Activated CD8-positive, alpha-beta T cell treated with anti-CD3 and anti-CD28 coated beads for 36 hours (primary cell): ENCODE results near the gene DIAPH2. TPM values are rescaled to one million over a fixed set of nuclear protein-coding genes. Genes with fewer than 3 reads are reported as not detected.

ENCODE experiments used
- ATAC-seq: fragments of 200-7000 bp; cut with Tn5 transposase; one replicate; pipeline ENCODE4 v1.10.0; 2021; ENCODE audit warnings: mild to moderate bottlenecking, moderate library complexity
- CTCF ChIA-PET: fragments of 350-600 bp; sonication (Branson Sonifier 250); formaldehyde crosslinking; loops from one replicate; lab custom pipeline; 2021; ENCODE audit warnings: antibody characterized with exemption; lab: Charles Lee
- POLR2A ChIA-PET: fragments of 350-600 bp; sonication (Branson Sonifier 250); formaldehyde crosslinking; loops from one replicate; lab custom pipeline; 2021; ENCODE audit warnings: antibody characterized with exemption; lab: Charles Lee
- DNase-seq: peaks from one replicate; pipeline ENCODE4 v3.0.0-alpha.2; 2020
- H3K27ac Mint-ChIP-seq: one replicate; pipeline ENCODE4 v1.8.0; 2021; ENCODE audit warnings: mild to moderate bottlenecking, mixed read lengths
- H3K27me3 Mint-ChIP-seq: one replicate; pipeline ENCODE4 v1.8.0; 2021; ENCODE audit warnings: mixed read lengths
- H3K36me3 Mint-ChIP-seq: one replicate; pipeline ENCODE4 v1.8.0; 2021; ENCODE audit warnings: low read depth, mixed read lengths
- H3K4me1 Mint-ChIP-seq: one replicate; pipeline ENCODE4 v1.8.0; 2021; ENCODE audit warnings: low read depth, mixed read lengths
- H3K4me3 Mint-ChIP-seq: one replicate; pipeline ENCODE4 v1.8.0; 2021; ENCODE audit warnings: mild to moderate bottlenecking, moderate library complexity, mixed read lengths
- H3K9me3 Mint-ChIP-seq: one replicate; pipeline ENCODE4 v1.8.0; 2021; ENCODE audit warnings: mixed read lengths
- intact Hi-C: fragments of 100-400 bp; cut with micrococcal nuclease; formaldehyde crosslinking; loops from one replicate; pipeline ENCODE4 v1.10.0; 2022
- total RNA-seq, 2 experiments: library from RNA; stranded (reverse); gene quantifications; one replicate each; pipeline ENCODE4 v1.2.3, GENCODE V29; 2021
- TF ChIP-seq, protein P1 (sequence below): fragments of 200-600 bp; IDR thresholded peaks from one replicate; pipeline ENCODE4 v1.8.0; 2022; ENCODE audit warnings: antibody characterized with exemption, mild to moderate bottlenecking

DIAPH2 gene
- total RNA-seq, 2 experiments from 2014 or later, result 8.1 to 8.5 TPM

GRCh38 chrX:97524340-97524739, 839.7 kb downstream of the DIAPH2 start:
- CTCF ChIA-PET, result no interaction called here
- Mint-ChIP-seq H3K9me3 (peaks cover 1% of the 10 kb centered on the region), H3K27me3 (no peaks in the 10 kb centered on the region), H3K36me3 (peaks cover 5% of the 10 kb centered on the region), H3K4me1 (no peaks in the 10 kb centered on the region), H3K4me3 (no peak overlapping the region), H3K27ac (no peak overlapping the region)
- POLR2A ChIA-PET, result no interaction called here
- ATAC-seq (no peak), DNase-seq (no peak)
- TF ChIP-seq, protein P1, sequence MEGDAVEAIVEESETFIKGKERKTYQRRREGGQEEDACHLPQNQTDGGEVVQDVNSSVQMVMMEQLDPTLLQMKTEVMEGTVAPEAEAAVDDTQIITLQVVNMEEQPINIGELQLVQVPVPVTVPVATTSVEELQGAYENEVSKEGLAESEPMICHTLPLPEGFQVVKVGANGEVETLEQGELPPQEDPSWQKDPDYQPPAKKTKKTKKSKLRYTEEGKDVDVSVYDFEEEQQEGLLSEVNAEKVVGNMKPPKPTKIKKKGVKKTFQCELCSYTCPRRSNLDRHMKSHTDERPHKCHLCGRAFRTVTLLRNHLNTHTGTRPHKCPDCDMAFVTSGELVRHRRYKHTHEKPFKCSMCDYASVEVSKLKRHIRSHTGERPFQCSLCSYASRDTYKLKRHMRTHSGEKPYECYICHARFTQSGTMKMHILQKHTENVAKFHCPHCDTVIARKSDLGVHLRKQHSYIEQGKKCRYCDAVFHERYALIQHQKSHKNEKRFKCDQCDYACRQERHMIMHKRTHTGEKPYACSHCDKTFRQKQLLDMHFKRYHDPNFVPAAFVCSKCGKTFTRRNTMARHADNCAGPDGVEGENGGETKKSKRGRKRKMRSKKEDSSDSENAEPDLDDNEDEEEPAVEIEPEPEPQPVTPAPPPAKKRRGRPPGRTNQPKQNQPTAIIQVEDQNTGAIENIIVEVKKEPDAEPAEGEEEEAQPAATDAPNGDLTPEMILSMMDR, result no peak
- intact Hi-C loops, result no loop called here

DNA sequence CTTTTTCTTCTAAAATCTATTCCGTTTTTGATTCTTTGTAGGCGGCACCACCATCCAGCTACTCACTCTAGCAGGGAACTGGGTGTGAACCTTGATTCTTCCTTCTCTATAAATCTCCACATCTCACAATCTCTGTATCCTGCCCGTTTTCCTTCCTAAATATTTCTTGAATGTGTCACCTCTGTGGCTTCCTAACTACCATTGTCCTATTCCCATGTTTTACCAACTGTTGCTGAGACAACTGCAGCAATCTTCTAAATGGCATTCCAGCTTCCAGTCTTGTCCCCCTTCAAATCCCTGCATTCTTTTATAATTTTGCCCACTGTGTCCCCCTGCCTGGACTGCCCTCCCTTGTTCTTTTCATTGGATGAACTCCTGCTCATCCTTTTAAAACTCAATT, 840.4 kb downstream of the DIAPH2 start:
- peaks cover 10% of the 10 kb centered on the region for H3K36me3 Mint-ChIP-seq
- intact Hi-C loops, result no loop called here
- no peaks in the 10 kb centered on the region for H3K27me3 Mint-ChIP-seq
- H3K27ac Mint-ChIP-seq, result no peak overlapping the region
- H3K4me1 Mint-ChIP-seq, result no peaks in the 10 kb centered on the region
- DNase-seq (no peak), ATAC-seq (no peak)
- peaks cover 7% of the 10 kb centered on the region for H3K9me3 Mint-ChIP-seq
- ChIA-PET CTCF (no interaction called here), POLR2A (no interaction called here)
- TF ChIP-seq, protein P1, result no peak
- no peak overlapping the region for H3K4me3 Mint-ChIP-seq

DNA sequence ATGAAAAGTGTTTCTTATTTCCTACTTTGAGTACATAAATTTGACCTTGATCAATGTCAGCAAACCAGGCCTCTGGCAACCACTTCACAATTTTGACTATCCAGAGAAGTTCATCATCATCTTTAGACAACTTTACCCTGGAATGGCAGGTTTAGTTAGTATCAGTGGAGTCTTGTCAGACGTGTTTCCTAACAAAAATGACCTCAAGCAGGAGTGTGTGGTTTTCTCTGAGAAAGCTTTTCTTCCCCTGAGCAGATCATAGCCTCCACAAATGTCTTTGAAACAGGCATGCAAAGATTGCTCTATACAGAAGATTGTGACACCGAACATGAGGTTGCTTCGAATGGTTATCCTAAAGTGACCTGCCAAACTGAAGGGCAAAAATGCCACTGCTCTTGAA, 841.3 kb downstream of the DIAPH2 start:
- ChIA-PET POLR2A (no interaction called here), CTCF (no interaction called here)
- Mint-ChIP-seq H3K27ac (no peak overlapping the region), H3K36me3 (peaks cover 10% of the 10 kb centered on the region), H3K27me3 (no peaks in the 10 kb centered on the region), H3K4me1 (no peaks in the 10 kb centered on the region), H3K9me3 (peaks cover 10% of the 10 kb centered on the region), H3K4me3 (no peak overlapping the region)
- intact Hi-C loops, result no loop called here
- DNase-seq (no peak), ATAC-seq (no peak)
- TF ChIP-seq, protein P1, result no peak

DNA sequence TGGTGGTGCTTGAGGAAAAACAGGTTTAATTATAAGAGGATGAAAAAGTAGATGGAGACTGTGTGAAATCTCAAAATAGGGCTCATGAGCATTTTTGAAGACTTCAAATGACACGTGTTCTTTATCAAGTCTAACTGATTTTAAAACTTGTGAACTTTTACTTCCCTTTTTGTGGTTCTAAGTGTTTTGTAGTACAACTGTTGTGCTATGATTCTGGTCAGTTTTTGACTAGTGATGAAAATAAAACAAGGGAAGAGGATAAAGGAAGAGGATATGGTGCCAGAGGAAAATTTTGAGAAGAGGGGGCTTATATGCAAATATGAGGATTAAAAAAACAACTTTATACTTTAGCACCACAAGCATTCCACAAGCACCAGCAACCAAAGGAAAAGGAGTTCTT, 843.1 kb downstream of the DIAPH2 start:
- Mint-ChIP-seq H3K27me3 (no peaks in the 10 kb centered on the region), H3K27ac (no peak overlapping the region), H3K4me3 (no peak overlapping the region), H3K9me3 (peaks cover 10% of the 10 kb centered on the region), H3K4me1 (no peaks in the 10 kb centered on the region), H3K36me3 (peaks cover 10% of the 10 kb centered on the region)
- POLR2A ChIA-PET, result no interaction called here
- DNase-seq (no peak), ATAC-seq (no peak)
- TF ChIP-seq, protein P1, result no peak
- intact Hi-C loops, result no loop called here
- CTCF ChIA-PET, result no interaction called here

DNA sequence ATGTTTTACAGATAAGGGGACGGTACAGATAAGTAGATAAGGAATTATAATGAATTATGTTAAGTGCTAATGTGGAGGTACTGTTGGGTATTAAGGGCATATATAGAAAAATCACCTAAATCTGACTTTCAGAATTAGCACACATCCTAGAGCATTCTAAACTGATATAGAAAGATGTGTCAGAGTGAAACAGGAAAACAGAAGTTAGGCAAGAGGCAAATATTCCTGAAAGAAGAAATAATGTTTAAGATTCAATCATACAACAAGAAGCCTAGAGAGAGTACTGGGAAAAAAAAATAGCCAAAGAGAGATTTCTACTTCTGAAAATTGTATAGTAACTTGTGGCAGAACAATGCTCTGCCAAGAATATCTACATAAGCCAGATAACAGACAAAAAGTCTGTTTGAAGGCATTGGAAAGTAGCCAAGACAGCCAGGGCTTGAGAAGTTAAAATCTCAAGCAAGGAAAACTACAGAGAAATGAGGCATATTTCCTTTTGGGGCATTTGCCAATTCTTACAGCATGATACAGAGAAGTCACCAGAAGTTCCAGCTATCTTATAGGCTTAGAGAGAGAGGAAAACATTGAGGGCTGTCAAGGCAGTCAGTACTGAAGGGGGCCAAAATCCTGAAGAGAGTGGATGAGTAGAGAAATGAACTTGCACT, 845.0 kb downstream of the DIAPH2 start:
- intact Hi-C loops, result no loop called here
- Mint-ChIP-seq H3K36me3 (peaks cover 10% of the 10 kb centered on the region), H3K27me3 (no peaks in the 10 kb centered on the region), H3K9me3 (peaks cover 10% of the 10 kb centered on the region), H3K4me3 (no peak overlapping the region), H3K27ac (no peak overlapping the region), H3K4me1 (no peaks in the 10 kb centered on the region)
- ATAC-seq (no peak), DNase-seq (no peak)
- TF ChIP-seq, protein P1, result no peak
- CTCF ChIA-PET, result no interaction called here
- POLR2A ChIA-PET, result no interaction called here
